ENCODE data around the gene PLXNA4. TPM values are rescaled to one million over a fixed set of nuclear protein-coding genes. Genes with fewer than 3 reads are reported as not detected.

Gene PLXNA4
- polyA plus RNA-seq, 1 donor (not counting 4 experiments of a cell fraction or from before 2014, with no cell fraction given) = 0.01 TPM

- H4K20me1 ChIP-seq (ENCODE audit: control insufficient read depth, extremely low read depth, insufficient read depth, low read length) = no peaks in the 10 kb centered on the region
- no peaks in the 10 kb centered on the region for H3K79me2 ChIP-seq (ENCODE audit: control insufficient read depth, insufficient read depth, low read length)
- H3K4me2 ChIP-seq (ENCODE audit: control insufficient read depth, extremely low read depth, insufficient read depth, low read depth, low read length) = no peak overlapping the region
- FAIRE-seq (no peak), DNase-seq (ENCODE audit: low read depth, low spot score) (no peak)
- H2AFZ ChIP-seq (ENCODE audit: control insufficient read depth, low read length) = no peak overlapping the region
- no peaks in the 10 kb centered on the region for H3K27me3 ChIP-seq (ENCODE audit: control insufficient read depth, extremely low read depth, insufficient read depth, low read length)
- H3K9me1 ChIP-seq (ENCODE audit: control insufficient read depth, extremely low read depth, insufficient read depth, low read length) = no peaks in the 10 kb centered on the region
- no peak for TF ChIP-seq CTCF (optimal IDR thresholded peaks at IDR 0.05 in 1 of 3, IDR thresholded peaks at IDR 0.05 in 1 of 3, conservative IDR thresholded peaks at IDR 0.05 in 1 of 3; ENCODE audit: extremely low read depth in 1 of 3, insufficient read depth in 2 of 3, low read length in 3 of 3)
- TF ChIP-seq EZH2 (IDR thresholded peaks at IDR 0.05; ENCODE audit: low read length) = no peak
- H3K4me3 ChIP-seq (ENCODE audit: control insufficient read depth in 2 of 3, extremely low read depth in 1 of 3, insufficient read depth in 2 of 3, low read depth in 1 of 3, low read length in 3 of 3) = no peak overlapping the region
- no peaks in the 10 kb centered on the region for H3K36me3 ChIP-seq (ENCODE audit: control insufficient read depth in 2 of 2, extremely low read depth in 1 of 2, insufficient read depth in 2 of 2, low read length in 2 of 2)
- H3K9me3 ChIP-seq (ENCODE audit: control insufficient read depth, low read depth, low read length) = no peaks in the 10 kb centered on the region
- dilution Hi-C loops (cut with MboI; ENCODE audit: extremely low pct_ligation_motif_present, low sequenced_read_pairs) = no loop called here
- no peaks in the 10 kb centered on the region for H3K4me1 ChIP-seq (ENCODE audit: control insufficient read depth, extremely low read depth, insufficient read depth, low read length)
- no peak overlapping the region for H3K27ac ChIP-seq (ENCODE audit: control insufficient read depth, insufficient read depth, low read length)
- no peak overlapping the region for H3K9ac ChIP-seq (ENCODE audit: control insufficient read depth, extremely low read depth, insufficient read depth, low read length)
Observed at GRCh38 chr7:132337450-132338080, 238.7 kb downstream of the PLXNA4 start.

- H3K4me2 ChIP-seq (ENCODE audit: control insufficient read depth, extremely low read depth, insufficient read depth, low read depth, low read length) = no peak overlapping the region
- no peak overlapping the region for H3K4me3 ChIP-seq (ENCODE audit: control insufficient read depth in 2 of 3, extremely low read depth in 1 of 3, insufficient read depth in 2 of 3, low read depth in 1 of 3, low read length in 3 of 3)
- no peaks in the 10 kb centered on the region for H3K79me2 ChIP-seq (ENCODE audit: control insufficient read depth, insufficient read depth, low read length)
- FAIRE-seq (no peak), DNase-seq (ENCODE audit: low read depth, low spot score) (no peak)
- peaks cover 4% of the 10 kb centered on the region for H3K27me3 ChIP-seq (ENCODE audit: control insufficient read depth, extremely low read depth, insufficient read depth, low read length)
- TF ChIP-seq CTCF (optimal IDR thresholded peaks at IDR 0.05 in 1 of 3, IDR thresholded peaks at IDR 0.05 in 1 of 3, conservative IDR thresholded peaks at IDR 0.05 in 1 of 3; ENCODE audit: extremely low read depth in 1 of 3, insufficient read depth in 2 of 3, low read length in 3 of 3) (no peak), EZH2 (IDR thresholded peaks at IDR 0.05; ENCODE audit: low read length) (no peak)
- no peak overlapping the region for H3K9ac ChIP-seq (ENCODE audit: control insufficient read depth, extremely low read depth, insufficient read depth, low read length)
- no peaks in the 10 kb centered on the region for H3K4me1 ChIP-seq (ENCODE audit: control insufficient read depth, extremely low read depth, insufficient read depth, low read length)
- no peaks in the 10 kb centered on the region for H3K9me3 ChIP-seq (ENCODE audit: control insufficient read depth, low read depth, low read length)
- no peaks in the 10 kb centered on the region for H3K36me3 ChIP-seq (ENCODE audit: control insufficient read depth in 2 of 2, extremely low read depth in 1 of 2, insufficient read depth in 2 of 2, low read length in 2 of 2)
- no peaks in the 10 kb centered on the region for H3K9me1 ChIP-seq (ENCODE audit: control insufficient read depth, extremely low read depth, insufficient read depth, low read length)
- H3K27ac ChIP-seq (ENCODE audit: control insufficient read depth, insufficient read depth, low read length) = no peak overlapping the region
- dilution Hi-C loops (cut with MboI; ENCODE audit: extremely low pct_ligation_motif_present, low sequenced_read_pairs) = no loop called here
- no peak overlapping the region for H2AFZ ChIP-seq (ENCODE audit: control insufficient read depth, low read length)
- H4K20me1 ChIP-seq (ENCODE audit: control insufficient read depth, extremely low read depth, insufficient read depth, low read length) = no peaks in the 10 kb centered on the region
Observed at GRCh38 chr7:132336797-132337196, 239.5 kb downstream of the PLXNA4 start.

Measured in keratinocyte (primary cell).